NK-92 (cell line): Measurements from ENCODE around the gene GGA3.
"Not testable (repeated sequence)": the region's sequence is repeated elsewhere in the genome, so short reads cannot be mapped to it uniquely, and the experiment has no call there.

Experiments
- DNase-seq: peaks from one replicate; lab custom pipeline; 2025; ENCODE audit not compliant: unreplicated experiment; lab: John Stamatoyannopoulos, UW

GGA3 gene

GRCh38 chr17:75273977-75274708 is 12.7 kb upstream of the GGA3 start:
- no peak for DNase-seq

GRCh38 chr17:75272848-75273184 is 11.4 kb upstream of the GGA3 start:
- no peak for DNase-seq

DNA sequence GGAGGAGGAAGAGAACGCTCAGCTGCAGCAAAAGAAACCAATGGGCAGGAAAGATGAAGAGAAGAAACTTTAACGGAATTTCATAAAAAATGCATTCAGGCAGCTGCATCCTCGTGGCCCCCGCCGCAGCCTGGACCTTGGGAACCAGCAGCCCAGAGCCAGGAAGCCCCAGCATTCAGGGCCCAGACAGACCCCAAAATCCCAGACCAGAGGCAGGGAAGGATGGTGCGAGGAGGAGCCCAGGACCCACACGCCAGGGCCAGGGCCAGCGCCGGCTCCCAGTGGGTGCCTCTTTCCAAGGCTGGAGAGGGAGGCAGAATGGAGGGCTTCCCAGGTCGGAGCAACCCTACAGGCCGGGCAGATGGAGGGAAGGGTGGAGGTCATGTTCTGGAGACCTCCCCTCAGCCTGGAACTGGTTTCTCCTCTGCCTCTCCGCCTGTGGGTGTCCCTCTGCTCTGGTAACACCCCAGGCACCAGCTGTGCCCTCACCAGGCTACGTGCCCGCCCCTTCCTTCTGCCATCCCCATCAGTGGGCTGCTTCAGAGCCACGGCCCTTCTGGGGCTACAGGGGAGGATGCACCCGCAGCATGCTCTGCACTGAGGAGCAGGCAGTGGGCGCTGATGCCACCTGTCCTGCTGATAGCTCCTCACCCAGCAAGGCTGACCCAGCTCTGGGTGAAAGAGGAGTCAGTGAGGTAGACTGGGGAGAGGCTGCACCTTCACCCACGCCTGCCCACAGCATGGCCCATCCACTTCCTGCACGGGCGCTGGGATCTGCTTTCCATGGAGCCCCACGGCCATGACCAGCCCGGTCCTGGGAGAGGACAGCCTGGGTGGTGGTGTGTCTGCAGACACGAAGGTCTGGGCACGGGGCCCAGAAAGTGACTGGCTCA is 10.8 kb upstream of the GGA3 start:
- DNase-seq, result no peak

- no peak for DNase-seq
Observed at GRCh38 chr17:75271233-75271954, 10.0 kb upstream of the GGA3 start.

DNA sequence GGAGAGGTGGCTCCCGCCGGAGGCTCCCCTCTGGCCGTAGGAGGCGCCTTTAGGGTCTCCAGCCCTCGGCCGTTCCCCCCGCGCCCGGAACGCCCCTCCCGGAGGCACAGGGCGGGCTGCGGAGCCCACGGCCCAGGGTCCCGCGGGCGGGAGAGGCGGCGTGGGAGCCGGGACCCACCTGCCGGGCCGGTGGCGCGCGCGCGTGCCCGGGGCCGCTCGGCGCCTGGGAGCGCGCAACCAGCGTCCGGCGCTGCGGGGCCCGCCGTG is 9.5 kb upstream of the GGA3 start, which contains the start of gene MIF4GD:
TSS of gene MIF4GD (minus strand) at position 266 of the 267 bp plus-strand sequence. CDS start 1,036 bp downstream, outside the sequence.
- DNase-seq, result no peak

GRCh38 chr17:75270218-75270965 is 9.0 kb upstream of the GGA3 start:
- DNase-seq, result no peak

- no peak for DNase-seq
Observed at GRCh38 chr17:75269844-75270217, 8.4 kb upstream of the GGA3 start.

GRCh38 chr17:75267411-75268232 is 6.2 kb upstream of the GGA3 start:
- DNase-seq, result no peak

GRCh38 chr17:75267153-75267410 is 5.7 kb upstream of the GGA3 start:
- no peak for DNase-seq

DNA sequence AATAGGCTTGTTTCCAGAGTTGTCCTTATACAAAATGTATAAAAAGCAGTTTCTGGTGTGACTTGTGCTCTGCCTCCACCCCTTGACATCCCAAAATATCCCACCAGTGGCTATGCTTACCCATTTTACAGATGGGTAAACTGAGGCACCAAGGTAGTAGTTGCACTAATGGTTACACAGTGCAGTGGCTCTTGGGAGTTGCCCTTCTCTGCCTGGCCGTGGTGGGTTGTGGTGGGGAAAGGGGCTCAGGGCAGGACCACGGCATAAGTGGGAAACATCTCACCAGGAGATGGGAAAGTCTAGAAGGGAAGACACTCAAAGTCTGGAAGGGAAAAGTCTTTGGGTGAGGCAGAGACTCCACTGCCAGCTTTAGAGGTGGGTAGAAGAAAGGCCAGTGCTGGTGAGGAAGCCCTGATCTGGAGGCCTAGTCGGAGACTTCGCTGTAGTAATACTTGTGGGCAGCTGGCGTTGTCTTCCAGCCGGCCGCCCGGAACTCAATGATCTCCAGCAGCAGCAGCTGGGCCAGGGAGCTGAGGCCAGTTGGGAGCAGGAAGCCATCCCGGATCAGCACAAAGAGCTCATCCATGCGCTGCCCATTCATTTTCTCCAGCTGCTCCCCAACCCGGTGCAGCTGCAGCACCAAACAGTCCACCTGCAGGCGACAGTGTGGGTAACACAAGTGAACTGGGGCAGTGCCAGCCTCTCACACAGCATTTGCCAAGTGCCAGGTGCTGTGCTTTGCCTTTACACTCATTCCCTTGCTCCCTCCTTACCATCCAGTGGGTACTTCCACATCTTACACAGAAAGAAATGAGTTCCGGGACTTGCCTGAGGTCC is 5.1 kb upstream of the GGA3 start:
- DNase-seq, result no peak

- no peak for DNase-seq
Observed at GRCh38 chr17:75265614-75266315, 4.4 kb upstream of the GGA3 start.

DNA sequence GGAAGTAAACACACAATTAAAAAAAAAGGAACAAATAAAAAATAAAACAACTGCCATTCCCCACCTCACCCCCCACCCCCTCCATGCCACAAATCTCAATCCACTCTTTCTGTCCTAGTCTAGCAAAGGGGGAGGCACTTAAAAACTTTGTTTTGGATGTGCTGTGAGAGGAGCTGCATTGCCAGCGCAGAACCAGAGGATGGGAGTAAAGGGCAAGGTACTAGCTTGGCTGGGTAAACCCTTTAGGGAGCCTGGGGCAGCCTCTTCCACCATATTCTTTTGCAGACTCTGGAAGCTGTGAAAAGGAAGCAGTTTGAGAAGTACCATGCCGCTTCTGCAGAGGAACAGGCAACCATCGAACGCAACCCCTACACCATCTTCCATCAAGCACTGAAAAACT is 1.6 kb upstream of the GGA3 start:
- no peak for DNase-seq

- no peak for DNase-seq
Observed at GRCh38 chr17:75262112-75262606, 753 bp upstream of the GGA3 start.

GRCh38 chr17:75260641-75261335 is 618 bp downstream of the GGA3 start:
- no peak for DNase-seq

- not testable (repeated sequence) for DNase-seq
Observed at GRCh38 chr17:75257228-75257627, 4.2 kb downstream of the GGA3 start.

DNA sequence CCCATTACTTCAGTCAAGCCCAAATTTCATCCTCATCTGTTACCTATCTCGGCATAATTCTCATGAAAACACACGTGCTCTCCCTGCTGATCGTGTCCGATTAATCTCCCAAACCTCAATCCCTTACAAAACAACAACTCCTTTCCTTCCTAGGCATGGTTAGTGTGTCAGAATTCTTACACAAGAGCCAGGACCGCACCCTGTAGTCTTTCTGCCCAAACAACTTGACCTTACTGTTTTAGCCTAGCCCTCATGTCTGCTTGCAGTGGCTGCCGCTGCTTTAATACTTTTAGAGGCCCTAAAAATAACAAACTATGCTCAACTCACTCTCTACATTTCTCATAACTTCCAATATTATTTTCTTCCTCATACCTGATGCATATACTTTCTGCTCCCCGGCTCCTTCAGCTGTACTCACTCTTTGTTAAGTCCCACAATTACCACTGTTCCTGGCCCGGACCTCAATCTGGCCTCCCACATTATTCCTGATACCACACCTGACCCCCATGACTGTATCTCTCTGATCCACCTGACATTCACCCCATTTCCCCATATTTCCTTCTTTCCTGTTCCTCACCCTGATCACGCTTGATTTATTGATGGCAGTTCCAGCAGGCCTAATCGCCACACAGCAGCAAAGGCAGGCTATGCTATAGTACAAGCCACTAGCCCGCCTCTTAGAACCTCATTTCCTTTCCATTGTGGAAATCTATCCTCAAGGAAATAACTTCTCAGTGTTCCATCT is 5.3 kb downstream of the GGA3 start:
- DNase-seq, result not testable (repeated sequence)

DNA sequence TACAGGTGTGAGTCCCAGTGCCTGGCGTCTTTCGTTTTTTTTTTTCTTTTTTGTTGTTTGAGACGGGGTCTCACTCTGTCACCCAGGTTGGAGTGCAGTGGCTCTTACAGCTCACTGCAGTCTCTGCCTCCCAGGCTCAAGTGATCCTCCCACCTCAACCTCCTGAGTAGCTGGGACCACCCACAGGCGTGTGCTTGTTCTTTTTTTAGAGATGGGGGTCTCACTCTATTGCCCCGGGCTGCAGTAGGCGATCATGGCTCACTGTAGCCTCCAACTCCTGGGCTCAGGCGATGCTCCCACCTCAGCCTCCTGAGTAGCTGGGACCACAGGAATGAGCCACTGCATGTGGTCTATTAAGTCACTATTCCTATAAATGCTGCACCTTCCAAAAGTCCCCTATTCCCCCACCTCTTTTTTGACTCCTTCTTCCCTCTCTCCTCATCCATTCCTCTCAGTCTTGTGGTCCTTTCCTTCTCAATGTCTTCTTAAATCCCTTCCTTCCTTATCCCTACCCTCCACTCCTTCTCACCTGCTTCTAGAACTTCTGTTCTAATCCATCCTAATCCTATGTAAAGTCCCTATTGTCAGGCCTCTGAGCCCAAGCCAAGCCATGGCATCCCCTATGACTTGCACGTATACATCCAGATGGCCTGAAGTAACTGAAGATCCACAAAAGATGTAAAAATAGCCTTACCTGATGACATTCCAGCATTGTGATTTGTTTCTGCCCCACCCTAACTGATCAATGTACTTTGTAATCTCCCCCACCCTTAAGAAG is 9.2 kb downstream of the GGA3 start:
- DNase-seq, result no peak
